Measurements from ENCODE around the gene MBIP.
A peak's percentile ranks its signal among the peaks of the same experiment; 100 is the strongest.
"Not testable (repeated sequence)": the region's sequence is repeated elsewhere in the genome, so short reads cannot be mapped to it uniquely, and the experiment has no call there.

Gene MBIP

GRCh38 chr14:36339816-36340215, 19.4 kb upstream of the MBIP start:
- Histone ChIP-seq H3K9ac (ENCODE audit: low read length) (no peak overlapping the region), H3K4me3 (ENCODE audit: low read length) (no peak overlapping the region), H3K9me3 (ENCODE audit: control insufficient read depth, low read length) (no peaks in the 10 kb centered on the region), H3K36me3 (ENCODE audit: control insufficient read depth, insufficient read depth, low read length) (no peaks in the 10 kb centered on the region), H3K4me1 (ENCODE audit: control insufficient read depth, insufficient read depth, low read length) (no peaks in the 10 kb centered on the region), H3K27me3 (ENCODE audit: control insufficient read depth, insufficient read depth, low read length) (no peaks in the 10 kb centered on the region)

GRCh38 chr14:36333119-36333518, 12.7 kb upstream of the MBIP start:
- no peaks in the 10 kb centered on the region for H3K36me3 ChIP-seq (ENCODE audit: control insufficient read depth, insufficient read depth, low read length)
- H3K27me3 ChIP-seq (ENCODE audit: control insufficient read depth, insufficient read depth, low read length), result no peaks in the 10 kb centered on the region
- H3K4me1 ChIP-seq (ENCODE audit: control insufficient read depth, insufficient read depth, low read length), result no peaks in the 10 kb centered on the region

GRCh38 chr14:36327573-36327972, 7.1 kb upstream of the MBIP start:
- H3K9ac ChIP-seq (ENCODE audit: low read length); H3K4me3 ChIP-seq (ENCODE audit: low read length); H3K36me3 ChIP-seq (ENCODE audit: control insufficient read depth, insufficient read depth, low read length); H3K27me3 ChIP-seq (ENCODE audit: control insufficient read depth, insufficient read depth, low read length); H3K4me1 ChIP-seq (ENCODE audit: control insufficient read depth, insufficient read depth, low read length); H3K9me3 ChIP-seq (ENCODE audit: control insufficient read depth, low read length): not testable (repeated sequence)

More at GRCh38 chr14:36333119-36333518, 12.7 kb upstream of the MBIP start:
- no peak overlapping the region for H3K4me3 ChIP-seq (ENCODE audit: low read length)
- no peak overlapping the region for H3K9ac ChIP-seq (ENCODE audit: low read length)
- H3K9me3 ChIP-seq (ENCODE audit: control insufficient read depth, low read length), result no peaks in the 10 kb centered on the region

GRCh38 chr14:36325853-36326252, 5.4 kb upstream of the MBIP start:
- Histone ChIP-seq H3K9ac (ENCODE audit: low read length) (no peak overlapping the region), H3K36me3 (ENCODE audit: control insufficient read depth, insufficient read depth, low read length) (no peaks in the 10 kb centered on the region), H3K9me3 (ENCODE audit: control insufficient read depth, low read length) (no peaks in the 10 kb centered on the region), H3K4me3 (ENCODE audit: low read length) (no peak overlapping the region), H3K4me1 (ENCODE audit: control insufficient read depth, insufficient read depth, low read length) (no peaks in the 10 kb centered on the region), H3K27me3 (ENCODE audit: control insufficient read depth, insufficient read depth, low read length) (no peaks in the 10 kb centered on the region)

- Histone ChIP-seq H3K27me3 (ENCODE audit: control insufficient read depth, insufficient read depth, low read length) (no peaks in the 10 kb centered on the region), H3K4me1 (ENCODE audit: control insufficient read depth, insufficient read depth, low read length) (no peaks in the 10 kb centered on the region)
These were observed 4.5 kb upstream of the MBIP start for GRCh38 chr14:36324897-36325296.

GRCh38 chr14:36320897-36321381, 502 bp upstream of the MBIP start:
- peak overlapping the region; percentile 97 for H3K9ac ChIP-seq (ENCODE audit: low read length)
- H3K27me3 ChIP-seq (ENCODE audit: control insufficient read depth, insufficient read depth, low read length), result no peaks in the 10 kb centered on the region
- H3K4me3 ChIP-seq (ENCODE audit: low read length), result peak overlapping the region; percentile 91
- H3K4me1 ChIP-seq (ENCODE audit: control insufficient read depth, insufficient read depth, low read length), result no peaks in the 10 kb centered on the region
- H3K36me3 ChIP-seq (ENCODE audit: control insufficient read depth, insufficient read depth, low read length), result no peaks in the 10 kb centered on the region
- no peaks in the 10 kb centered on the region for H3K9me3 ChIP-seq (ENCODE audit: control insufficient read depth, low read length)

More at GRCh38 chr14:36324897-36325296, 4.5 kb upstream of the MBIP start:
- H3K36me3 ChIP-seq (ENCODE audit: control insufficient read depth, insufficient read depth, low read length), result no peaks in the 10 kb centered on the region
- no peak overlapping the region for H3K4me3 ChIP-seq (ENCODE audit: low read length)
- no peak overlapping the region for H3K9ac ChIP-seq (ENCODE audit: low read length)
- no peaks in the 10 kb centered on the region for H3K9me3 ChIP-seq (ENCODE audit: control insufficient read depth, low read length)

- H3K27me3 ChIP-seq (ENCODE audit: control insufficient read depth, insufficient read depth, low read length), result no peaks in the 10 kb centered on the region
- no peaks in the 10 kb centered on the region for H3K9me3 ChIP-seq (ENCODE audit: control insufficient read depth, low read length)
- H3K36me3 ChIP-seq (ENCODE audit: control insufficient read depth, insufficient read depth, low read length), result no peaks in the 10 kb centered on the region
- H3K9ac ChIP-seq (ENCODE audit: low read length), result peak overlapping the region; percentile 97
- H3K4me1 ChIP-seq (ENCODE audit: control insufficient read depth, insufficient read depth, low read length), result no peaks in the 10 kb centered on the region
- H3K4me3 ChIP-seq (ENCODE audit: low read length), result peak overlapping the region; percentile 91
These were observed 588 bp downstream of the MBIP start for GRCh38 chr14:36319899-36320199.

- no peaks in the 10 kb centered on the region for H3K36me3 ChIP-seq (ENCODE audit: control insufficient read depth, insufficient read depth, low read length)
- H3K4me1 ChIP-seq (ENCODE audit: control insufficient read depth, insufficient read depth, low read length), result no peaks in the 10 kb centered on the region
- no peaks in the 10 kb centered on the region for H3K9me3 ChIP-seq (ENCODE audit: control insufficient read depth, low read length)
These were observed 2.8 kb downstream of the MBIP start for GRCh38 chr14:36317650-36318049.

GRCh38 chr14:36316131-36316530, 4.3 kb downstream of the MBIP start:
- H3K4me1 ChIP-seq (ENCODE audit: control insufficient read depth, insufficient read depth, low read length), result no peaks in the 10 kb centered on the region
- H3K27me3 ChIP-seq (ENCODE audit: control insufficient read depth, insufficient read depth, low read length), result no peaks in the 10 kb centered on the region
- H3K36me3 ChIP-seq (ENCODE audit: control insufficient read depth, insufficient read depth, low read length), result no peaks in the 10 kb centered on the region
- H3K4me3 ChIP-seq (ENCODE audit: low read length), result no peak overlapping the region
- no peaks in the 10 kb centered on the region for H3K9me3 ChIP-seq (ENCODE audit: control insufficient read depth, low read length)
- H3K9ac ChIP-seq (ENCODE audit: low read length), result no peak overlapping the region

More at GRCh38 chr14:36317650-36318049, 2.8 kb downstream of the MBIP start:
- no peaks in the 10 kb centered on the region for H3K27me3 ChIP-seq (ENCODE audit: control insufficient read depth, insufficient read depth, low read length)
- no peak overlapping the region for H3K9ac ChIP-seq (ENCODE audit: low read length)
- H3K4me3 ChIP-seq (ENCODE audit: low read length), result no peak overlapping the region

GRCh38 chr14:36315159-36315853, 5.1 kb downstream of the MBIP start:
- H3K4me3 ChIP-seq (ENCODE audit: low read length), result no peak overlapping the region

GRCh38 chr14:36313898-36314297, 6.5 kb downstream of the MBIP start:
- Histone ChIP-seq H3K27me3 (ENCODE audit: control insufficient read depth, insufficient read depth, low read length) (no peaks in the 10 kb centered on the region), H3K4me3 (ENCODE audit: low read length) (no peak overlapping the region), H3K9ac (ENCODE audit: low read length) (no peak overlapping the region), H3K9me3 (ENCODE audit: control insufficient read depth, low read length) (no peaks in the 10 kb centered on the region), H3K4me1 (ENCODE audit: control insufficient read depth, insufficient read depth, low read length) (no peaks in the 10 kb centered on the region), H3K36me3 (ENCODE audit: control insufficient read depth, insufficient read depth, low read length) (no peaks in the 10 kb centered on the region)

More at GRCh38 chr14:36315159-36315853, 5.1 kb downstream of the MBIP start:
- H3K27me3 ChIP-seq (ENCODE audit: control insufficient read depth, insufficient read depth, low read length), result no peaks in the 10 kb centered on the region
- H3K9ac ChIP-seq (ENCODE audit: low read length), result no peak overlapping the region
- H3K9me3 ChIP-seq (ENCODE audit: control insufficient read depth, low read length), result no peaks in the 10 kb centered on the region
- no peaks in the 10 kb centered on the region for H3K4me1 ChIP-seq (ENCODE audit: control insufficient read depth, insufficient read depth, low read length)
- H3K36me3 ChIP-seq (ENCODE audit: control insufficient read depth, insufficient read depth, low read length), result no peaks in the 10 kb centered on the region

- Histone ChIP-seq H3K4me3 (ENCODE audit: low read length) (no peak overlapping the region), H3K4me1 (ENCODE audit: control insufficient read depth, insufficient read depth, low read length) (no peaks in the 10 kb centered on the region), H3K36me3 (ENCODE audit: control insufficient read depth, insufficient read depth, low read length) (no peaks in the 10 kb centered on the region), H3K9me3 (ENCODE audit: control insufficient read depth, low read length) (no peaks in the 10 kb centered on the region), H3K9ac (ENCODE audit: low read length) (no peak overlapping the region), H3K27me3 (ENCODE audit: control insufficient read depth, insufficient read depth, low read length) (no peaks in the 10 kb centered on the region)
These were observed 7.2 kb downstream of the MBIP start for GRCh38 chr14:36313206-36313605.

GRCh38 chr14:36306836-36307235, 13.6 kb downstream of the MBIP start:
- Histone ChIP-seq H3K4me3 (ENCODE audit: low read length) (no peak overlapping the region), H3K4me1 (ENCODE audit: control insufficient read depth, insufficient read depth, low read length) (peaks cover 7% of the 10 kb centered on the region), H3K9ac (ENCODE audit: low read length) (no peak overlapping the region), H3K27me3 (ENCODE audit: control insufficient read depth, insufficient read depth, low read length) (no peaks in the 10 kb centered on the region), H3K36me3 (ENCODE audit: control insufficient read depth, insufficient read depth, low read length) (no peaks in the 10 kb centered on the region), H3K9me3 (ENCODE audit: control insufficient read depth, low read length) (no peaks in the 10 kb centered on the region)

Measured in mucosa of stomach (tissue), 1 donor.